Pancreas (tissue), 10 donors: ENCODE data around the gene GABRA1. TPM values are rescaled to one million over a fixed set of nuclear protein-coding genes. Genes with fewer than 3 reads are reported as not detected.
A peak's percentile ranks its signal among the peaks of the same experiment; 100 is the strongest.

Experiments
- ATAC-seq, 4 donors: fragments of 200-7000 bp; cut with Tn5 transposase; one replicate each; pipeline versions ENCODE4 v1.8.0 to v1.9.1; 2020; ENCODE audit warnings: mild to moderate bottlenecking in 4 of 4, moderate library complexity in 4 of 4
- DNase-seq, 6 donors: peaks; one replicate each; pipeline ENCODE4 v3.0.0-alpha.2; 2020
- FAIRE-seq: peaks from 2 replicates; lab custom pipeline; 2012; peaks lifted over from hg19 to GRCh38; lab: Jason Lieb, UNC
- H3K27ac ChIP-seq, 4 donors: fragments of 200-600 bp; sonication (generic); 1 replicate in 3 of 4; 2 replicates in 1 of 4; pipeline versions ENCODE4 v1.5.0 to v1.8.0; 2020
- H3K27me3 ChIP-seq, 4 donors: fragments of 200-600 bp; one replicate each; pipeline ENCODE4 v1.8.0; 2021
- H3K36me3 ChIP-seq, 3 donors: fragments of 200-600 bp; sonication (generic) in 1 of 3; one replicate each; pipeline versions ENCODE4 v1.5.0 to v1.8.0; 2020 to 2021
- H3K4me1 ChIP-seq, 3 donors: fragments of 200-600 bp; one replicate each; pipeline ENCODE4 v1.8.0; 2021
- H3K4me3 ChIP-seq, 4 donors: fragments of 200-600 bp; sonication (generic) in 2 of 4; one replicate each; pipeline versions ENCODE4 v1.5.0 to v1.8.0; 2020 to 2021
- H3K9me3 ChIP-seq, 4 donors: fragments of 200-600 bp; one replicate each; pipeline ENCODE4 v1.8.0; 2021
- CTCF ChIP-seq, 4 donors: fragments of 200-600 bp; sonication (generic) in 3 of 4; IDR thresholded peaks; one replicate each; pipeline versions ENCODE4 v1.5.0 to v1.8.0; 2021; ENCODE audit warnings: antibody characterized with exemption in 4 of 4
- WGBS, 2 donors: extraction: QIAGEN DNeasy Blood & Tissue Kit; methylation state at CpG; one replicate each; pipeline ENCODE4 v1.1.7; 2013; 5-methylcytosine and 5-hydroxymethylcytosine counted together
- intact Hi-C, 3 donors: fragments of 100-400 bp; cut with DNase I; formaldehyde crosslinking; loops; one replicate each; pipeline versions ENCODE4 v1.11.1 to v1.14.2; 2022
- polyA plus RNA-seq, 2 donors: library from polyadenylated mRNA; stranded (reverse); fragments of 200-250 nt; gene quantifications; one replicate each; pipeline ENCODE4 v1.2.3, GENCODE V29; 2013
- total RNA-seq, 6 donors: library from RNA; stranded (reverse); fragmentation: NEBNext Ultra II Directional in 4 of 6; extraction: Animal tissue kit (Norgen Biotek cat#: 25700) in 4 of 6; gene quantifications; one replicate each; pipeline versions ENCODE4 v1.2.1 to v1.2.4, GENCODE V29; 2021 to 2023
- donor health status: healthy with polysubstance abuse.
- donor health status: DM: no; HTN: no; CAD: no; lungs with moderate emphysema.
- donor health status: DM: no; HTN: no; CAD: no.
- donor health status: control.
- donor health status: control.
- donor health status: Bipolar disorder and iron deficiency.
- donor health status: DM: yes; HTN: yes; CAD: no.
- donor health status: DM: no; HTN: no; CAD: no.
- donor health status: DM: no; HTN: no; CAD: no.
- donor health status: DM: yes; HTN: yes; CAD: no.

GABRA1 gene
- total RNA-seq (under 1 TPM in 1 of 6 donors, not detected in 5; 0.16 TPM), polyA plus RNA-seq (under 1 TPM in 1 of 2 donors, not detected in 1; 0.45 TPM)

- Histone ChIP-seq H3K27me3 (peaks cover 0 to 23% (median 4%) of the 10 kb centered on the region in 4 donors), H3K27ac (no peak within 1 kb of the TSS), H3K4me3 (peak within 1 kb of the TSS in 1 of 4 donors; percentile 17), H3K36me3 (no peaks in the 10 kb centered on the region), H3K9me3 (no peaks in the 10 kb centered on the region), H3K4me1 (no peaks in the 10 kb centered on the region)
- DNase-seq (peak in 1 of 6 donors; percentile 53), FAIRE-seq (no peak), ATAC-seq (peak in 3 of 4 donors; percentile 47 to 57 (median 55))
- intact Hi-C loops: no loop called here
- WGBS, 2 donors: 1 to 5% methylated on average over 16 of the region's 16 CpGs
- no peak for TF ChIP-seq CTCF (IDR thresholded peaks at IDR 0.05)
Observed at GRCh38 chr5:161847941-161848391, at the start of gene GABRA1. Gene GABRA1 (plus strand): TSS chr5:161848120. CDS start chr5:161850811, 2,691 bp downstream.

DNA sequence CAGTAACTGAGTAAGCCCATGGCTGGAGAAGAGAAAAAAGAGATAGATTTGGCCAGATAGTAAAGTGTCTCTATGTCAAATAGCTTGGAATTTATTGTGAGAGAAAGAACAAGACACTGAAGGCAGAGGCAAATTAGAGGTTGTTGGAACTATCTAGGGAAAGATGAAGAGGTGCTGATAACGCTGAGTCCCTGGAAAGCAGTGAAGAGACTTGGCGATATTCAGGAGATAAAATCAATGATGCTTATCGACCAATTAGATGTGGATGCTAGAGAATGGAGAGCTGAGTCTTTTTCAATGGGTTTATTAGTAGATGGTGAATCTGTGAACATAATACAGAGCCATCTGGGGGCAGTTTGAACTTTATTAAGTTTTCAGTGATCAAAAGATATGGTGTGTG, 48.6 kb upstream of the GABRA1 start:
- WGBS, 2 donors: 72 to 75% methylated on average over 3 of the region's 3 CpGs

GRCh38 chr5:161804263-161804662, 43.7 kb upstream of the GABRA1 start:
- DNase-seq: no peak
- ATAC-seq: no peak
- Histone ChIP-seq H3K27me3 (no peaks in the 10 kb centered on the region), H3K27ac (no peak overlapping the region), H3K36me3 (no peaks in the 10 kb centered on the region), H3K4me3 (no peak overlapping the region), H3K9me3 (no peaks in the 10 kb centered on the region), H3K4me1 (no peaks in the 10 kb centered on the region)
- TF ChIP-seq CTCF (IDR thresholded peaks at IDR 0.05): no peak
- no peak for FAIRE-seq
- intact Hi-C loops: no loop called here
- WGBS, 2 donors: 56 to 67% methylated on average over 1 of the region's 1 CpG

More for the DNA sequence above, 48.6 kb upstream of the GABRA1 start:
- TF ChIP-seq CTCF (IDR thresholded peaks at IDR 0.05): no peak
- DNase-seq: no peak
- Histone ChIP-seq H3K27ac (no peak overlapping the region), H3K9me3 (no peaks in the 10 kb centered on the region), H3K36me3 (no peaks in the 10 kb centered on the region), H3K4me3 (no peak overlapping the region), H3K4me1 (no peaks in the 10 kb centered on the region), H3K27me3 (no peaks in the 10 kb centered on the region)
- no peak for FAIRE-seq
- ATAC-seq: no peak
- intact Hi-C loops: no loop called here

DNA sequence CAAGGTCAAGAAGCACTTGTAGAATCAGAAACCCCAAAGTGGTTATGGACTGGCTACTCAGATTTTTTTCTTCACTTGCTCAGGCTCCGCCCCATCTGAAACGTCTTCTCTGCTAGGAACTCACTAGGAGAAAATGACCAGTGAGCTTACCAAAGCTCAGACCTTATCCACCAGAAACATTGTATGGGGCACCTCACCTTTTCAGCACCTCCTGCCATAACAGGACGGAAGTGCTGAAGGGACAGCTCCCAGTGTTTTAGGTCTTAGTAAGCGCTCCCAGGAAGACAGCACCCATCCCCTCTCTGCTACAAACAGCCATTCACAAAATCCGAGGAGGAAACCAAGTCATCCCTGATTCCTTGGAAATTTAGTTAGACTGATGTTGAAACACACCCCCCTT, 1.2 kb upstream of the GABRA1 start:
- DNase-seq (peak in 2 of 6 donors; percentile 10 to 28), ATAC-seq (peak; percentile 55 to 80 (median 62))

More for the DNA sequence above, 1.2 kb upstream of the GABRA1 start:
- intact Hi-C loops: no loop called here
- H3K27me3 ChIP-seq: peaks cover 0 to 23% (median 4%) of the 10 kb centered on the region in 4 donors
- no peaks in the 10 kb centered on the region for H3K36me3 ChIP-seq
- no peak for FAIRE-seq
- no peak overlapping the region for H3K4me3 ChIP-seq
- TF ChIP-seq CTCF (IDR thresholded peaks at IDR 0.05): no peak
- no peaks in the 10 kb centered on the region for H3K4me1 ChIP-seq
- H3K27ac ChIP-seq: no peak overlapping the region
- 4 to 7% methylated on average over 5 of the region's 5 CpGs for WGBS, 2 donors
- H3K9me3 ChIP-seq: no peaks in the 10 kb centered on the region
